ENCODE results near the gene TXNL4B. TPM values are rescaled to one million over a fixed set of nuclear protein-coding genes. Genes with fewer than 3 reads are reported as not detected.
A peak's percentile ranks its signal among the peaks of the same experiment; 100 is the strongest.

Gene TXNL4B
- total and polyA plus RNA-seq, 9 of the 15 experiments (the other 6 are each of a cell fraction or from before 2014, with no cell fraction given), result 11.9 to 38.0 (median 22.3) TPM

DNA sequence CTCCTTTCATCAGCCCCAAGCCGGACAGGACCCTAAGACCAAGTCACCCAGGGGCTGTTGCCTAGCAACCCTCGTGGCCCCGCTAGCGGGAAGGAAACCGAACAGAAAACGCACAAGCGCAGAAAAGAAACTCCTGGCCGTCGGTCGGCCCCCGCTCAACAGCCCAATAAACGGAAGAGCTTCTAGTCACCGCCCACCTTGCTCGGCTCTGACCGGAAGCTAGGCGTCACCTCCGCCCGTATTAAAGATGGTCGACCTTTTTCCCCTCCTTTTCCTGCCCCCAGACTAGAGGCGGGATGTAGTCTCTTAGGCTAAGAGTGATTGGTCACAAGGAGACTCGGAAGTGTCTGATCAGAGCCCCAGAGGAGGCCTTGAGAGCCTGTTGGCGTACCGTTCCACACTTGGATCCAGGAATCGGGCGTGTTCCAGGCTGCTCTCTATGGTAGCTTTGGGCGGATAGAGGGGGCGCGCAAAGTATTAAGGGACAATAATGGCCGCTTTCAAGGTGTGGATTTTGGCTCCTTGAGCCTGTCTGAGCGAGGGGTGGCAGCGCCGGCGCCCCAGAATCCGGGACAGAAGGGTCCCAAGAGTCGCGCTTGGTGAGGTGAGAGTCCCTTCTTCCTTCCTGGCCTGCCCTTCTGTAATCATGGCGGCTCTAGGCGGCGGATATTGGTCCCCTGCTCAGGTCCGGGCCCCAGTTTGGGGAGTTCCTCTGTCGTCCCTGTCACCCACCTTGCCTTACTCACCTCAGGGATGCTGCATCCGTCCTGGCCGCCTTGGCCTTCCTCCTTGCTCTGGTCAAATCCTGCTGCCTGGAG is at the start of gene TXNL4B, which contains the start of gene DHX38 (continued):
- TF ChIP-seq, protein P1, sequence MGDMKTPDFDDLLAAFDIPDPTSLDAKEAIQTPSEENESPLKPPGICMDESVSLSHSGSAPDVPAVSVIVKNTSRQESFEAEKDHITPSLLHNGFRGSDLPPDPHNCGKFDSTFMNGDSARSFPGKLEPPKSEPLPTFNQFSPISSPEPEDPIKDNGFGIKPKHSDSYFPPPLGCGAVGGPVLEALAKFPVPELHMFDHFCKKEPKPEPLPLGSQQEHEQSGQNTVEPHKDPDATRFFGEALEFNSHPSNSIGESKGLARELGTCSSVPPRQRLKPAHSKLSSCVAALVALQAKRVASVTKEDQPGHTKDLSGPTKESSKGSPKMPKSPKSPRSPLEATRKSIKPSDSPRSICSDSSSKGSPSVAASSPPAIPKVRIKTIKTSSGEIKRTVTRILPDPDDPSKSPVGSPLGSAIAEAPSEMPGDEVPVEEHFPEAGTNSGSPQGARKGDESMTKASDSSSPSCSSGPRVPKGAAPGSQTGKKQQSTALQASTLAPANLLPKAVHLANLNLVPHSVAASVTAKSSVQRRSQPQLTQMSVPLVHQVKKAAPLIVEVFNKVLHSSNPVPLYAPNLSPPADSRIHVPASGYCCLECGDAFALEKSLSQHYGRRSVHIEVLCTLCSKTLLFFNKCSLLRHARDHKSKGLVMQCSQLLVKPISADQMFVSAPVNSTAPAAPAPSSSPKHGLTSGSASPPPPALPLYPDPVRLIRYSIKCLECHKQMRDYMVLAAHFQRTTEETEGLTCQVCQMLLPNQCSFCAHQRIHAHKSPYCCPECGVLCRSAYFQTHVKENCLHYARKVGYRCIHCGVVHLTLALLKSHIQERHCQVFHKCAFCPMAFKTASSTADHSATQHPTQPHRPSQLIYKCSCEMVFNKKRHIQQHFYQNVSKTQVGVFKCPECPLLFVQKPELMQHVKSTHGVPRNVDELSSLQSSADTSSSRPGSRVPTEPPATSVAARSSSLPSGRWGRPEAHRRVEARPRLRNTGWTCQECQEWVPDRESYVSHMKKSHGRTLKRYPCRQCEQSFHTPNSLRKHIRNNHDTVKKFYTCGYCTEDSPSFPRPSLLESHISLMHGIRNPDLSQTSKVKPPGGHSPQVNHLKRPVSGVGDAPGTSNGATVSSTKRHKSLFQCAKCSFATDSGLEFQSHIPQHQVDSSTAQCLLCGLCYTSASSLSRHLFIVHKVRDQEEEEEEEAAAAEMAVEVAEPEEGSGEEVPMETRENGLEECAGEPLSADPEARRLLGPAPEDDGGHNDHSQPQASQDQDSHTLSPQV (IDR thresholded peaks at IDR 0.05), result no peak
- no peak for TF ChIP-seq TFE3 (CRISPR knock-in tag; IDR thresholded peaks at IDR 0.05)
- no peak for TF ChIP-seq KAT8 (IDR thresholded peaks at IDR 0.05; ENCODE audit: low read depth)
- TF ChIP-seq KDM1A (IDR thresholded peaks at IDR 0.05), result no peak
- TF ChIP-seq POLR2AphosphoS5 (IDR thresholded peaks at IDR 0.05; ENCODE audit: control insufficient read depth, insufficient read depth, low read depth, low read length), result peak; percentile 79
- TF ChIP-seq ELF4 (CRISPR knock-in tag; IDR thresholded peaks at IDR 0.05), result peak; percentile 62; the same call in 1 of the 2 replicates
- TF ChIP-seq ETV6 (IDR thresholded peaks at IDR 0.05; ENCODE audit: borderline replicate concordance in 1 of 2, low read depth in 2 of 2, low read length in 1 of 2), result no peak
- no peak for TF ChIP-seq ETV6 (CRISPR knock-in tag; IDR thresholded peaks at IDR 0.05; ENCODE audit: borderline replicate concordance)
- no peak for TF ChIP-seq FIP1L1 (IDR thresholded peaks at IDR 0.05; ENCODE audit: low read depth, low read length, poor library complexity, severe bottlenecking)
- no peak for TF ChIP-seq RBM17 (IDR thresholded peaks at IDR 0.05; ENCODE audit: borderline replicate concordance, low read depth, low read length)
- TF ChIP-seq ZNF121 (CRISPR knock-in tag; conservative IDR thresholded peaks at IDR 0.05), result no peak
- TF ChIP-seq ZFX (CRISPR knock-in tag; IDR thresholded peaks at IDR 0.05), result peak; percentile 89
- no peak for TF ChIP-seq ZNF436 (CRISPR knock-in tag; IDR thresholded peaks at IDR 0.05)
- TF ChIP-seq TAF9B (IDR thresholded peaks at IDR 0.05; ENCODE audit: partially characterized antibody), result peak; percentile 72
- TF ChIP-seq NCOR1 (IDR thresholded peaks at IDR 0.05), result no peak
- no peak for TF ChIP-seq ZNF224 (CRISPR knock-in tag; IDR thresholded peaks at IDR 0.05)
